ENCODE results near the gene IRAK2.
"Not testable (repeated sequence)": the region's sequence is repeated elsewhere in the genome, so short reads cannot be mapped to it uniquely, and the experiment has no call there.

DNA sequence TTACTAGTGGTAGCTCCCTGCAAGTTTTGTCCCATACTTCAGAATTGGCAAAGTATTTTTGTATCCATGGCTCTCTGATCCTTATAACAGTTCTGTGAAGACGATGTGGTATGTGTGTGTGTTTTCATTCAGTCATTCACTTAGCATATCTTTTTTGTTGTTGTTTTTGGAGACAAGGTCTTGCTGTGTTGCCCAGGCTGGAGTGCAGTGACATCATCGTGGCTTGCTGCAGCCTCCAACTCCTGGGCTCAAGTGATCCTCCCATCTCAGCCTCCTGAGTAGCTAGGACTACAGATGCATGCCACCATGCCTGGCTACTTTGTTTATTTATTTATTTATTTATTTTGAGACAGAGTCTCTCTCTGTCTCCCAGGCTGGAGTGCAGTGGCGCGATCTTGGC lies 11.4 kb downstream of the IRAK2 start:
- not testable (repeated sequence) for TF ChIP-seq CTCF (IDR thresholded peaks at IDR 0.05); KDM1A (IDR thresholded peaks at IDR 0.05; ENCODE audit: low read depth); EP300 (IDR thresholded peaks at IDR 0.05); BHLHE40 (IDR thresholded peaks at IDR 0.05; ENCODE audit: low read depth, low read length); USF2 (IDR thresholded peaks at IDR 0.05); POLR2A (IDR thresholded peaks at IDR 0.05; ENCODE audit: low read length); NR3C1 (IDR thresholded peaks at IDR 0.05); MAFK (IDR thresholded peaks at IDR 0.05; ENCODE audit: partially characterized antibody); RNF2 (IDR thresholded peaks at IDR 0.05; ENCODE audit: borderline replicate concordance, low read depth); RFX5 (IDR thresholded peaks at IDR 0.05); PBX3 (IDR thresholded peaks at IDR 0.05); JUNB (IDR thresholded peaks at IDR 0.05); POLR2AphosphoS2 (conservative IDR thresholded peaks at IDR 0.05; ENCODE audit: low read length); RAD21 (conservative IDR thresholded peaks at IDR 0.05 in 1 of 2, IDR thresholded peaks at IDR 0.05 in 1 of 2)

Data from A549 (cell line).